ENCODE measurements around the gene TUT7.
"Not testable (repeated sequence)": the region's sequence is repeated elsewhere in the genome, so short reads cannot be mapped to it uniquely, and the experiment has no call there.

The TUT7 gene

GRCh38 chr9:86347991-86348390, 6.2 kb downstream of the TUT7 start:
- DNase-seq: no peak

- no peak for DNase-seq
Measured at GRCh38 chr9:86344818-86345217, 9.4 kb downstream of the TUT7 start.

GRCh38 chr9:86342269-86342668, 11.9 kb downstream of the TUT7 start:
- DNase-seq: no peak

GRCh38 chr9:86341007-86341491, 13.2 kb downstream of the TUT7 start:
- DNase-seq: no peak

GRCh38 chr9:86340356-86341006, 13.7 kb downstream of the TUT7 start:
- no peak for DNase-seq

GRCh38 chr9:86337469-86338108, 16.6 kb downstream of the TUT7 start:
- DNase-seq: no peak

GRCh38 chr9:86336058-86336457, 18.2 kb downstream of the TUT7 start:
- DNase-seq: no peak

GRCh38 chr9:86333651-86334050, 20.6 kb downstream of the TUT7 start:
- DNase-seq: no peak

GRCh38 chr9:86330186-86330585, 24.0 kb downstream of the TUT7 start:
- DNase-seq: no peak

GRCh38 chr9:86329649-86330048, 24.6 kb downstream of the TUT7 start:
- no peak for DNase-seq

- no peak for DNase-seq
Measured at GRCh38 chr9:86328156-86328555, 26.1 kb downstream of the TUT7 start.

GRCh38 chr9:86326536-86326935, 27.7 kb downstream of the TUT7 start:
- peak in 8 of 58 donors; percentile 4 to 33 (median 6) for DNase-seq

- no peak for DNase-seq
Measured at GRCh38 chr9:86324901-86325300, 29.3 kb downstream of the TUT7 start.

- DNase-seq: peak in 22 of 58 donors; percentile 2 to 68 (median 17)
Measured at GRCh38 chr9:86324308-86324707, 29.9 kb downstream of the TUT7 start.

GRCh38 chr9:86322973-86323644, 31.1 kb downstream of the TUT7 start:
- DNase-seq: no peak

GRCh38 chr9:86321373-86321772, 32.8 kb downstream of the TUT7 start:
- DNase-seq: no peak

GRCh38 chr9:86318187-86318586, 36.0 kb downstream of the TUT7 start:
- no peak for DNase-seq

GRCh38 chr9:86315078-86315477, 39.1 kb downstream of the TUT7 start:
- DNase-seq: no peak

GRCh38 chr9:86312959-86313358, 41.3 kb downstream of the TUT7 start:
- DNase-seq: not testable (repeated sequence)

GRCh38 chr9:86308687-86309086, 45.5 kb downstream of the TUT7 start:
- no peak for DNase-seq

GRCh38 chr9:86304236-86304730, 49.9 kb downstream of the TUT7 start:
- no peak for DNase-seq

- no peak for DNase-seq
Measured at GRCh38 chr9:86303316-86303975, 50.8 kb downstream of the TUT7 start.

Measured in anterior cingulate cortex (tissue), 58 donors.